ENCODE results near the gene TAB3.

DNA sequence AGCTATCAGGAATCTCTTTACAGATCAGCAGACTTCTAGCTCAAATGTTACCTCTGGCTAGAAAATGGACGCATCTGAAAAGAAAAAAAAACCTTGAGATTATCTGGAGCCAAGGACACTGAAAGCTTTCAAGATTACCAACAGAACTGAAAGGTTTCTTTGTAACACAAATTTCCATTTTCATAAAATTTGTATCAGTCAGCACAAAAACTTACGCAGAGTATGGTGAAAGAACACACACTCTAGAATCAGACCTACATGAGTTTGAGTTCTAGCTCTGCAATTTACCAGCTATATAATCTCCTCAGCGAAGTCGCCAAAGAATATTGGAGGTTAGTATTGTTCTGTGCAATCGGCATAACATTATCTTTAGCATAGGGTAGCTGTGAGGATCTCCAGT, 1.8 kb downstream of the TAB3 start:
- TF ChIP-seq, protein P1, sequence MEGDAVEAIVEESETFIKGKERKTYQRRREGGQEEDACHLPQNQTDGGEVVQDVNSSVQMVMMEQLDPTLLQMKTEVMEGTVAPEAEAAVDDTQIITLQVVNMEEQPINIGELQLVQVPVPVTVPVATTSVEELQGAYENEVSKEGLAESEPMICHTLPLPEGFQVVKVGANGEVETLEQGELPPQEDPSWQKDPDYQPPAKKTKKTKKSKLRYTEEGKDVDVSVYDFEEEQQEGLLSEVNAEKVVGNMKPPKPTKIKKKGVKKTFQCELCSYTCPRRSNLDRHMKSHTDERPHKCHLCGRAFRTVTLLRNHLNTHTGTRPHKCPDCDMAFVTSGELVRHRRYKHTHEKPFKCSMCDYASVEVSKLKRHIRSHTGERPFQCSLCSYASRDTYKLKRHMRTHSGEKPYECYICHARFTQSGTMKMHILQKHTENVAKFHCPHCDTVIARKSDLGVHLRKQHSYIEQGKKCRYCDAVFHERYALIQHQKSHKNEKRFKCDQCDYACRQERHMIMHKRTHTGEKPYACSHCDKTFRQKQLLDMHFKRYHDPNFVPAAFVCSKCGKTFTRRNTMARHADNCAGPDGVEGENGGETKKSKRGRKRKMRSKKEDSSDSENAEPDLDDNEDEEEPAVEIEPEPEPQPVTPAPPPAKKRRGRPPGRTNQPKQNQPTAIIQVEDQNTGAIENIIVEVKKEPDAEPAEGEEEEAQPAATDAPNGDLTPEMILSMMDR (IDR thresholded peaks at IDR 0.05 in 2 of 3, conservative IDR thresholded peaks at IDR 0.05 in 1 of 3; ENCODE audit: control insufficient read depth in 2 of 3, extremely low read depth in 1 of 3, insufficient read depth in 1 of 3, low read depth in 3 of 3, low read length in 3 of 3) = no peak
- TF ChIP-seq YY1 (IDR thresholded peaks at IDR 0.05; ENCODE audit: low read depth, low read length) (no peak), POLR2A (IDR thresholded peaks at IDR 0.05; ENCODE audit: low read depth, low read length) (no peak), EP300 (IDR thresholded peaks at IDR 0.05; ENCODE audit: borderline replicate concordance in 1 of 2, control insufficient read depth in 1 of 2, low read depth in 2 of 2, low read length in 2 of 2) (no peak), GABPA (IDR thresholded peaks at IDR 0.05; ENCODE audit: low read depth) (no peak), FOS (IDR thresholded peaks at IDR 0.05; ENCODE audit: borderline replicate concordance, extremely low read depth, insufficient read length) (no peak), EZH2 (IDR thresholded peaks at IDR 0.05; ENCODE audit: borderline replicate concordance, control insufficient read depth, low read depth, low read length) (no peak), ZNF274 (IDR thresholded peaks at IDR 0.05; ENCODE audit: insufficient read depth, insufficient read length) (no peak), FOXM1 (IDR thresholded peaks at IDR 0.05; ENCODE audit: low read depth, low read length) (no peak), NFYB (IDR thresholded peaks at IDR 0.05; ENCODE audit: insufficient read depth, low read depth, low read length) (no peak)
- TF ChIP-seq, protein P2, sequence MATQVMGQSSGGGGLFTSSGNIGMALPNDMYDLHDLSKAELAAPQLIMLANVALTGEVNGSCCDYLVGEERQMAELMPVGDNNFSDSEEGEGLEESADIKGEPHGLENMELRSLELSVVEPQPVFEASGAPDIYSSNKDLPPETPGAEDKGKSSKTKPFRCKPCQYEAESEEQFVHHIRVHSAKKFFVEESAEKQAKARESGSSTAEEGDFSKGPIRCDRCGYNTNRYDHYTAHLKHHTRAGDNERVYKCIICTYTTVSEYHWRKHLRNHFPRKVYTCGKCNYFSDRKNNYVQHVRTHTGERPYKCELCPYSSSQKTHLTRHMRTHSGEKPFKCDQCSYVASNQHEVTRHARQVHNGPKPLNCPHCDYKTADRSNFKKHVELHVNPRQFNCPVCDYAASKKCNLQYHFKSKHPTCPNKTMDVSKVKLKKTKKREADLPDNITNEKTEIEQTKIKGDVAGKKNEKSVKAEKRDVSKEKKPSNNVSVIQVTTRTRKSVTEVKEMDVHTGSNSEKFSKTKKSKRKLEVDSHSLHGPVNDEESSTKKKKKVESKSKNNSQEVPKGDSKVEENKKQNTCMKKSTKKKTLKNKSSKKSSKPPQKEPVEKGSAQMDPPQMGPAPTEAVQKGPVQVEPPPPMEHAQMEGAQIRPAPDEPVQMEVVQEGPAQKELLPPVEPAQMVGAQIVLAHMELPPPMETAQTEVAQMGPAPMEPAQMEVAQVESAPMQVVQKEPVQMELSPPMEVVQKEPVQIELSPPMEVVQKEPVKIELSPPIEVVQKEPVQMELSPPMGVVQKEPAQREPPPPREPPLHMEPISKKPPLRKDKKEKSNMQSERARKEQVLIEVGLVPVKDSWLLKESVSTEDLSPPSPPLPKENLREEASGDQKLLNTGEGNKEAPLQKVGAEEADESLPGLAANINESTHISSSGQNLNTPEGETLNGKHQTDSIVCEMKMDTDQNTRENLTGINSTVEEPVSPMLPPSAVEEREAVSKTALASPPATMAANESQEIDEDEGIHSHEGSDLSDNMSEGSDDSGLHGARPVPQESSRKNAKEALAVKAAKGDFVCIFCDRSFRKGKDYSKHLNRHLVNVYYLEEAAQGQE (IDR thresholded peaks at IDR 0.05; ENCODE audit: low read depth, low read length) = no peak
- TF ChIP-seq, protein P3, sequence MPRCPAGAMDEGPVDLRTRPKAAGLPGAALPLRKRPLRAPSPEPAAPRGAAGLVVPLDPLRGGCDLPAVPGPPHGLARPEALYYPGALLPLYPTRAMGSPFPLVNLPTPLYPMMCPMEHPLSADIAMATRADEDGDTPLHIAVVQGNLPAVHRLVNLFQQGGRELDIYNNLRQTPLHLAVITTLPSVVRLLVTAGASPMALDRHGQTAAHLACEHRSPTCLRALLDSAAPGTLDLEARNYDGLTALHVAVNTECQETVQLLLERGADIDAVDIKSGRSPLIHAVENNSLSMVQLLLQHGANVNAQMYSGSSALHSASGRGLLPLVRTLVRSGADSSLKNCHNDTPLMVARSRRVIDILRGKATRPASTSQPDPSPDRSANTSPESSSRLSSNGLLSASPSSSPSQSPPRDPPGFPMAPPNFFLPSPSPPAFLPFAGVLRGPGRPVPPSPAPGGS (IDR thresholded peaks at IDR 0.05; ENCODE audit: borderline replicate concordance, insufficient read depth, low read depth, low read length, poor library complexity, severe bottlenecking) = no peak

All from GM12878 (cell line).